Umbilical cord (tissue), 2 donors: ENCODE data around the gene ST3GAL3. TPM values are rescaled to one million over a fixed set of nuclear protein-coding genes. Genes with fewer than 3 reads are reported as not detected.
A peak's percentile ranks its signal among the peaks of the same experiment; 100 is the strongest.

Experiments used
- DNase-seq: peaks from one replicate; pipeline ENCODE4 v3.0.0-alpha.2; 2015; ENCODE audit warnings: low spot score
- total RNA-seq: library from RNA; depleted of rRNA; stranded (reverse); fragments of >200 nt; gene quantifications from one replicate; pipeline ENCODE4 v1.2.3, GENCODE V29; 2014; ENCODE audit warnings: low replicate concordance; ENCODE audit not compliant: insufficient read depth

The ST3GAL3 gene
- total RNA-seq, 1 donor from 2014 or later, result 36.6 TPM

GRCh38 chr1:43938383-43938782, 231.0 kb downstream of the ST3GAL3 start:
- DNase-seq, result no peak

GRCh38 chr1:43938892-43939587, 231.7 kb downstream of the ST3GAL3 start:
- DNase-seq, result no peak

GRCh38 chr1:43942411-43942810, 235.1 kb downstream of the ST3GAL3 start:
- DNase-seq, result no peak

- no peak for DNase-seq
Observed at GRCh38 chr1:43944860-43945259, 237.5 kb downstream of the ST3GAL3 start.

GRCh38 chr1:43945674-43946235, 238.4 kb downstream of the ST3GAL3 start:
- DNase-seq, result no peak

- peak; percentile 97 for DNase-seq
Observed at GRCh38 chr1:43946236-43947060, 239.1 kb downstream of the ST3GAL3 start, which contains the start of gene IPO13. IPO13 (plus strand) TSS chr1:43946950; CDS start chr1:43947601, 651 bp downstream.

GRCh38 chr1:43947061-43947873, 239.9 kb downstream of the ST3GAL3 start:
- no peak for DNase-seq

GRCh38 chr1:43947874-43948437, 240.6 kb downstream of the ST3GAL3 start:
- no peak for DNase-seq

- DNase-seq, result no peak
Observed at GRCh38 chr1:43949678-43950077, 242.3 kb downstream of the ST3GAL3 start.

- DNase-seq, result no peak
Observed at GRCh38 chr1:43951021-43951985, 244.0 kb downstream of the ST3GAL3 start.

- no peak for DNase-seq
Observed at GRCh38 chr1:43952731-43953346, 245.5 kb downstream of the ST3GAL3 start.

- no peak for DNase-seq
Observed at GRCh38 chr1:43953361-43953760, 246.0 kb downstream of the ST3GAL3 start.

- no peak for DNase-seq
Observed at GRCh38 chr1:43954036-43954435, 246.7 kb downstream of the ST3GAL3 start.

GRCh38 chr1:43956234-43956633, 248.9 kb downstream of the ST3GAL3 start:
- no peak for DNase-seq

- DNase-seq, result no peak
Observed at GRCh38 chr1:43957407-43958040, 250.2 kb downstream of the ST3GAL3 start.

- DNase-seq, result no peak
Observed at GRCh38 chr1:43958351-43959255, 251.3 kb downstream of the ST3GAL3 start.

- DNase-seq, result no peak
Observed at GRCh38 chr1:43960798-43961197, 253.5 kb downstream of the ST3GAL3 start.

- DNase-seq, result no peak
Observed at GRCh38 chr1:43961692-43962091, 254.4 kb downstream of the ST3GAL3 start.
